AG09319 (cell line): ENCODE data around the gene ATP10B.

Experiments used
- DNase-seq: peaks from one replicate; pipeline ENCODE4 v3.0.0-alpha.2; 2010; ENCODE audit warnings: low read depth; ENCODE audit errors: extremely low read depth
- TF ChIP-seq, protein P1 (sequence below): IDR thresholded peaks from 2 replicates; pipeline ENCODE4 v1.5.1; 2011; ENCODE audit warnings: low read depth, mild to moderate bottlenecking, inconsistent platforms, low read length, moderate library complexity

The ATP10B gene

DNA sequence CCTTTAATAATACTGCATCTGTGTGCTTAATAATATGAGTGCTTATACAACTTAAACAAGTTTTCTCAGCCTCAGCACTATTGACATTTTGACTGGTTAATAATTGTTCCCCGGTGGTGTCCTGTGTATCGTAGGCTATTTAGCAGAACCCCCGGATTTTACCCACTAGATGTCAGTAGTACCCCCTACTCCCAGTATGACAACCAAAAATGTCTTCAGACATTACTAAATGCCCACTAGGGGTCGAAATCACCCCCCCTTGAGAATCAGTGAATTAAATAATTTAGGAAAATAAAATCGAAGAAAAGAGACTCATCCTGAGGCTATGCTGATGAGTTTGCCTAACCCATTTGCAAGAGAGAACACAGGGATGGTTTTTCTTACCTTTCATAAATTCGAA is 166.3 kb downstream of the ATP10B start:
- TF ChIP-seq, protein P1, sequence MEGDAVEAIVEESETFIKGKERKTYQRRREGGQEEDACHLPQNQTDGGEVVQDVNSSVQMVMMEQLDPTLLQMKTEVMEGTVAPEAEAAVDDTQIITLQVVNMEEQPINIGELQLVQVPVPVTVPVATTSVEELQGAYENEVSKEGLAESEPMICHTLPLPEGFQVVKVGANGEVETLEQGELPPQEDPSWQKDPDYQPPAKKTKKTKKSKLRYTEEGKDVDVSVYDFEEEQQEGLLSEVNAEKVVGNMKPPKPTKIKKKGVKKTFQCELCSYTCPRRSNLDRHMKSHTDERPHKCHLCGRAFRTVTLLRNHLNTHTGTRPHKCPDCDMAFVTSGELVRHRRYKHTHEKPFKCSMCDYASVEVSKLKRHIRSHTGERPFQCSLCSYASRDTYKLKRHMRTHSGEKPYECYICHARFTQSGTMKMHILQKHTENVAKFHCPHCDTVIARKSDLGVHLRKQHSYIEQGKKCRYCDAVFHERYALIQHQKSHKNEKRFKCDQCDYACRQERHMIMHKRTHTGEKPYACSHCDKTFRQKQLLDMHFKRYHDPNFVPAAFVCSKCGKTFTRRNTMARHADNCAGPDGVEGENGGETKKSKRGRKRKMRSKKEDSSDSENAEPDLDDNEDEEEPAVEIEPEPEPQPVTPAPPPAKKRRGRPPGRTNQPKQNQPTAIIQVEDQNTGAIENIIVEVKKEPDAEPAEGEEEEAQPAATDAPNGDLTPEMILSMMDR, result no peak
- DNase-seq, result no peak

DNA sequence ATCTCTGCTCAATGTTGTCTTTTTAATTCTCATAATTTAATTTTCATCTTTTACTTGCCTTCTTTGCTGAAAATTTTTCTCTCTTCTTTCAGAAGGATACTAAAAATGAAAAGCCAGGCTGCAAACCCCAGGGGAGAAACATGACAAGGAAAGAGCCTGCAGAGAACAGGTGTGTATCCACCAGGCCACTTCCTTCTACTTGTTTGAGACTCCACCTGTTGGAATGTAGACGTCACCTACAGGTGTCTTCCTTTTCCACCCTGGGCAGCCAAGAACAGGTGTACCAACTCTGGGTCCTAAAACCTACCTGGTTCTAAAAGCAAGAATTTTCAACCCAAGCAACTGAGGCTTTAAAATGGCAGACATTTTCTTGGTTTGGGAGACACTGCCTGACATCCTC is 166.8 kb downstream of the ATP10B start:
- no peak for DNase-seq
- TF ChIP-seq, protein P1, result no peak

DNA sequence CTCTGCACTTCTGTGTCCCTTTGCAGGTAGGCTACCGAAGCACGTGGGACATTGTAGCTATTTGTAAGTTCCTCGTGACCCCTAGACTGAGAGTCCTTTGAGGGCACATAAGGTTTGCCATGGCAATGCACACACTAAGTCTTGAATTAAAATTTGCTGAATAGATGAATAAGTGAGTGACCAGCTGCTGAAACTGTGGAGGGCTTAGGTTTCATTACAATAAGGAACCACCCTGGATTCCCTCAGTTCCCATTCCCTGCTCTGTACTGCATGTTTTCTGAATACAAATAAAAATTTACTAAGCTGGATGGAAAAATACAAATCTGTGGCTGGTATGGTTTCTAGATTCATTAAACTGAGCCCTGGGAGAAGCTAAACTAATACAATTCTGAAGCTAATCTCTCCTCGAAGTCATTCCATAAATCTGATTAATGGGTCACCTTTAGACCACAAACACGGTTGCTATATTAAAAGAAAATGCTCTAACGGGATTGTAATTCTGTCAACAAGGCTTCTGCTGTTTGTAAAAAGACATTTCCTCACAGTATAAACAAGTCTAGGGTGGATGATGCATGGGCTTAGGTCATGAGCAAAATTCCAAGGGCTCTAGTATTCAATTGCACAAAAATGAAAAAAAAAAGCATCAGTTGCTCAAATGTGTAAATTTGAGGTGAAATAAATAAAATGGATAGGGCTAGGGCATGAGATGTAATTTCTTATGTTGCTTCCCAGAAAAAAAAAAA is 172.3 kb downstream of the ATP10B start:
- DNase-seq, result no peak
- TF ChIP-seq, protein P1, result no peak

DNA sequence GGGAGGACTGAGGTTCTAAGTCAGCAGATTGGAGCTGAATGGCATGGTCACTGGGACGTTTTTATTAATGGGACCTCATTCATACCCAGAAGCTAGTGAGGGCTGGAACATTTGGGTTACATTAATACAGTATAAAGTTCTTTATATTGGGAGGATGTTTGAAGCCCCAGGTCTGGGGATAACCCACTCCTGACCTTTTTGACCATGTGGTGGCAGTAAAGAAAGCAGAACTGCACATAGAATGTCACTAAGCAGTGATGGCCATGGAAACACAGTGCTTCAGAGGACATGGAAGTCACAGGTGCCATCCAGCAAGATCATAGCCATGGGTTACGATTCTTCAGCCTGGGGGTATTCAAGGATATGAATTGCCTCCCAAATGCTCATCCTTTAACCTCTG is 176.0 kb downstream of the ATP10B start:
- DNase-seq, result no peak

DNA sequence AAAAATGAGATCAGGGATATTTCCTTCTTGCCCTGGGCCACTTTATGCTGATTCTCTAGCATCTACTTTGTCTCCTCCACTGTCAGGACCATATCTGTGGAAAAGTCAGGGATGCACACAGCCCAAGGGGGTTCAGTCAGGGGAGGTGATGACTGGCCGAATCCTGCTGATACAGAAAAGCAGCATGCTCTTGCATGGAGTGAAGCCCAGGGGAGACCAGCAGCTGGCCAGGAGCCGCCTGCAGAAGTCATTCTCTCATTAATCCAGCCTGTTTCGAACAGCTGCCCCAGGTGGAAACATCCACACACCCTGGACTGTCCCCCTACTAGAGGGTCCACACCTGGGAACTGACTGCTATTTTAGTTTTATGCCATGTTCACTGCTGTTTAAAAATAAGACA is 177.1 kb downstream of the ATP10B start:
- TF ChIP-seq, protein P1, result no peak
- DNase-seq, result no peak

More for the DNA sequence above, 176.0 kb downstream of the ATP10B start:
- TF ChIP-seq, protein P1, result no peak

DNA sequence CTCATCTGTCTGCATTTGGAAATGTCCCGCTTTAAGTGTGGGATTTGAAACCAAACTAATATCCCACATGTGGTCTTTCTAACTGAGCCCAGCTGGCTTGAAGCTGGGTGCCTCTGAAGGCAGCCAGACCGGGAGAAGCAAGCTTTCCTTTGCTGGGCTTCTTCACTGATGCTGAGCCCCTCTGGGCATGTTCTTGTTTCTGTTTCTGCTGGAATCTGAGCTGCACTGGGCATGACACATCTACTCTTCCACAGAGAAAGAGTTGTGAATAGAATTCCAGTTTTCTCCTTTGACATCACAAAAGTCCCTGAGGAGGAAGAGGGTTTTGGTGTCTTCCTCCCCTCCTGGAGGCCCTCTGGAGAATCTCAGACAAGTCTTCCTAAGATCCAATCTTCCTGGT is 179.5 kb downstream of the ATP10B start:
- TF ChIP-seq, protein P1, result no peak
- no peak for DNase-seq

DNA sequence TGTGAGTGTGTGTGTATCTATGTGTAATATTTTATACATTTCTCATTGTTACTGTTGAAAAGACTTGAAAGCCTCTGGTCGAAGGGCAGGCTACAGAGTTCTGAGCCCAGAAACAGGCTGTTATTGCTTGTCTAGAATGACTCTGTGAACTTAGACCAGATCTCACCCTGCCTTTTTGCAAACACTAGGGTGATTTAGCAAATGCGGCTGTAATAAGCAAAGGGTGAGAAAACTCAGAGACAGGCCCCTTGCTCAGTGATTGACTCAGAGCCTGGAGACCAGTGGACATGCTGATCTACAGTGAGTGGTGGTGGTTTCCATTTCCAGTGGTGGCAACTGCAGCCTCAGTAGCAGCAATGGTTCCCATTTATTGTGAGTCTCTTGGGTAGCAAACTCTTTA is 183.7 kb downstream of the ATP10B start:
- TF ChIP-seq, protein P1, result no peak
- DNase-seq, result no peak
